AG20443 (cell line): Measurements from ENCODE around the gene CHRNG.
A peak's percentile ranks its signal among the peaks of the same experiment; 100 is the strongest.
"Not testable (repeated sequence)": the region's sequence is repeated elsewhere in the genome, so short reads cannot be mapped to it uniquely, and the experiment has no call there.

Experiments used
- DNase-seq: peaks from one replicate; pipeline ENCODE4 v3.0.0; 2012; ENCODE audit warnings: low spot score, mixed read lengths

Gene CHRNG

GRCh38 chr2:232545511-232546375 lies 6.3 kb downstream of the CHRNG start:
- DNase-seq: no peak

DNA sequence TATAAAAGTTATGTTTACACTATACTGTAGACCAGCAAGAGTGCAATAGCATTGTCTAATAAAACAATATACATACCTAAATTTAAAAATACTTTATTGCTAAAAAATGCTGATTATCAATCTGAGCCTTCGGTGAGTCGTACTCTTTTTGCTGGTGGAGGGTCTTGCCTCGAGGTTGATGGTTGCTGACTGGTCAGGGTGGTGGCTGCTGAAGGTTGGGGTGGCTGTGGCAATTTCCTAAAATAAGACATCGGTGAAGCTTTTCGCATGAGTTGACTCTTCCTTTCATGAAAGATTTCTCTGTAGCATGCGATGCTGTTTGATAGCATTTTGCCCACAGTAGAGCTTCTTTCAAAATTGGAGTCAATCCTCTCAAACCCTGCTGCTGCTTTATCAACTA lies 8.5 kb downstream of the CHRNG start:
- DNase-seq: no peak

DNA sequence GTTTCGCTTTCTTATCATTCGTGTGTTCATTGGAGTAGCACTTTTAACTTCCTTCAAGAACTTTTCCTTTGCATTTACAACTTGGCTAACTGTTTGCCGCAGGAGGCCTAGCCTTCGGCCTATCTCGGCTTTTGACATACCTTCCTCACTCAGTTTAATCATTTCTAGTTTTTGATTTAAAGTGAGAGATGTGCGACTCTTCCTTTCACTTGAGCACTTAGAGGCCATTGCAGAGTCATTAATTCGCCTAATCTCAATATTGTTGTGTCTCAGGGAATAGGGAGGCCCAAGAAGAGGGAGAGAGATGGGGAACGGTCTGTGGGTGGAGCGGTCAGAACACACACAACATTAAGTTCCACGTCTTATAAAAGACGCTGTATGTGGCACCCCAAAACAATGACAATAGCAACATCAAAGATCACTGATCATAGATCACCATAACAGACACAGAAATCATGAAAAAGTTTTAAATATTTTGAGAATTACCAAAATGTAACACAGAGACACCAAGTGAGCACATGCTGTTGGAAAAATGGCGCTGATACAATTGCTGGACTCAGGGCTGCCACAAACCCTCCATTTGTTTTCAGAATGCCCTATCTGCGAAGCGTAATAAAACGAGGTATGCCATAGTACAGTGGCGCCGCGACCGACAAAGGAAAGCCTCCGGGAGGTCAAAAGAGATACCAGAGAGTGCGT lies 10.3 kb downstream of the CHRNG start:
- no peak for DNase-seq

DNA sequence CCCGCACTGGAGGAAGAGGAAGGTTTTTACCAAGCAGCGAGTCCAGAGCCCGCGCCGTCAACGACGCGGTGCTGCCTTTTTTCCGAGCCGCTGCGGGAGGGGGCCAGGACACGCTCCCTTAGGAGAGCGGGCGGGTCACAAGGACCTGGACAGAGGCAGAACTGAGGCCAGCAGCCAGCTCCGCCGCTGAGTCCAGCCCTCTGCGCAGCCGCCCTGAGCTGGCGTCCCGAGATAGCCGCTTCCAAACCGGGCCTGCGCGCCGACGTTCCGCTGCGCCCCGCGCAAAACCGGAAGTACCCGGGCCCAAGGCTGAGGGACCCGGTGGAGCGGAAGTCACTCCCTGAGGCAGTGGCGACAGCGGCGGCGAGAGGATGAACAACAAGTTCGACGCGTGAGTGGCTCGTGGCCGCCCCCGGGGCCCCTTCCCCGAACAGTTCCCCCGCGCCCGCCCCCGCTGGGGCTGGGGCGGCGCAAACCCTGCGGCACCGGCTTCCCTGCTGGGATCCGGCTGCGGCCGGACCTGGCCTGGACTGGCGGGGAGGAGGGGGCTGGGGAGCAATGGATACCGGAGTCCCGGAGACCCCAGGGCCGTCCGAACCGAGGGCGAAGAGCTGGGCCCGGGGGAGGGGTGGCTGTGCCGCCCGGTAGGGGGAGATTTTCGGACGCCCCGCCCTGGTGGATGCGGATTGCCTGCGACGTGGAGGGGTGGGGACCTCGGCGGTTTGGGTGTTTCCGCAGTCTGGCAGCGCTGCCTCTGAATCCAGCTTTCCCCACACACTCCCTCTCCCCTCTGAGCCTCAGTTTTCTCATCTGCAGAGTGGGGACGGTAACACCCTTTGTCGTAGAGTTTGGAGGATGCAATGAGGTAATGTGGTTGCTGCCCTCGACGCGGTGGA lies 11.1 kb downstream of the CHRNG start, which contains the start of the genes EIF4E2 and TIGD1:
TSS of gene EIF4E2 (plus strand) at position 336 of the 896 bp plus-strand sequence. CDS start at position 372, 36 bp downstream.
TSS of gene TIGD1 (minus strand) at position 204 of the 896 bp plus-strand sequence. CDS start 675 bp downstream, outside the sequence.
- DNase-seq: peak; percentile 100

DNA sequence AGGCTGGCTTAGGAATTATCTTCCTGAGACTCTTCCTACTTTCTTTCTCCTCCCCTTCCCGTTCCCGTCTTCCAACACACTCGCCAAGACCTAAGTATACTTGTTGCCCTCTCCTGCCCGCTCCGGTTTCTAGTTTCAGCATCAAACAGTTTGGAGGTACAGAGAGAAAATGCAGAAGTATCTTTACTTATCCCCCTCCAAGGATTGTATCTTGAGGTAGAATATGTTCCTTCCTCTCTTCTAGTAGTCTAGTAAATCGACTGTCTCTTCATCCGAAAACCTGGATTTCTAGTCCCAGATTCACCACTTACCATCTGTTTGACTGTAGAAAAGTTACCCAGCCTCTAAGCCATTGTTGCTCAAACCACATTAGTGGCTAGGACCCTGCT lies 11.8 kb downstream of the CHRNG start:
- no peak for DNase-seq

GRCh38 chr2:232551776-232552175 lies 12.3 kb downstream of the CHRNG start:
- no peak for DNase-seq

GRCh38 chr2:232556426-232556825 lies 16.9 kb downstream of the CHRNG start:
- DNase-seq: no peak

DNA sequence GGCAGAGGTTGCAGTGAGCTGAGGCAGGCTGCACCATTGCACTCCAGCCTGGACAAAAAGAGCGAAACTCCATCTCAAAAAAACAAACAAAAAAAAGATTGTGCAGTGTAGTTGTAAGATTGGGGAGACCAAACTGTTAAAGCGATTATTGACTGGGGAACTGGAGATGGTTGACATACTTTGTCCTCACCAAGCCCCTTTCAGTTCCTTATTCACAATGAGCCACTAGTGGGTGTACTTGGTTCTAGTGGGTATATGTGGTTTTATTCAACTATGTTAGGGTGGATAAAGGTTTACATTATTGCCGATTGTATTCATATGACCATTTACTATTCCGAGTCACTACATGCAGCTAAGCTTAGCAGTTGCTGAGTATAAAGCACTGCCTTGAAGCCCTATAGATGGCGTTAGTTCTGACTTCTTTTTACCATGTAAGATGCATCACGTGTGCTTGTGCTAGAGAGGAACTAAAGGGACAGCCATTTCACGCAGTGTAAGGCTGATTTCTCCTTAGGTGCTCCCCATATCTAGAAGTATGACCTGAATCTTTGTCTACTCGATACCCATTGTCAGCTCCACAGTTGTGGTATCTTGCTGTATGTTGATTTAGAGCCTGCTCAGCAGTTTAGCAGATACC lies 23.1 kb downstream of the CHRNG start:
- DNase-seq: no peak

GRCh38 chr2:232563580-232563979 lies 24.1 kb downstream of the CHRNG start:
- DNase-seq: no peak

GRCh38 chr2:232567721-232568120 lies 28.2 kb downstream of the CHRNG start:
- no peak for DNase-seq

DNA sequence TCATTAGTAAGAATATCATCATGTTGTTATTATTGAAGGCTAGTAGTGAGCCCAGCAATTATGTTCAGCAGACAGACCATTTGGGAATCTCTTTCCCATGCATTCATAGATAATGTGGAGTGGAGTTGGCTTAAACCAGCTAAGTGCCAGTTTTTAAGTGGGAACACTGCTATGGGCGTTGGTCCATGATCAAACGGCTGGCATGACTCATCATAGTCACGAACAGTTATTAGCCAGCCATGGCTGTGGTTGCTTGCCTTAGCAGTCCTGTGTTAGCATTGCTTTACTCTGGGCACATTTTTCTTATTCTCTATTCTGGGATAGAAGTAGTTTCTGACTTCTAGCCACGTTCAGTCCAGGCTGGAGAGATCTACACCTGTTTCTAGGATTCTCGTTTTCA lies 28.7 kb downstream of the CHRNG start:
- peak; percentile 93 for DNase-seq

DNA sequence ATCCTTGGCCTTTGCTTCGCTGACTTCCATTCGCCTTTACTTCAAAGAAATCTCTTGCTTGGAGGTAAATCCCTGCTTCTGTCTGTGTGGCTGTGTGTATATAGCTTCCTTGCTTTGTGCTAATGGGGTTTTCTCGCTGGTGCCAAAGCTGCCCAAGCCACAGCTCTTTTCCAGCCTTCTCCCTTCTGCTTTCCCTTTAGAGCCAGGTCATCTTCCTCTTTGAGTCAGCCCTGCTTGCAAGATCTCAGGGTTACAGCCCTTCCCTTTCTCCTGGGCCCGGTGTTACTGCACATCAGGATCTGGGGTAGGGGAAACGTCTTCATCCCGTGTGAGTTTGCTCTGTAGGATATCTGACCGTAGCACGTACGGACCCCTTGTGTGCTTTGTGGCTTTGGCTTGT lies 30.0 kb downstream of the CHRNG start:
- DNase-seq: no peak

GRCh38 chr2:232570481-232570880 lies 31.0 kb downstream of the CHRNG start:
- not testable (repeated sequence) for DNase-seq

DNA sequence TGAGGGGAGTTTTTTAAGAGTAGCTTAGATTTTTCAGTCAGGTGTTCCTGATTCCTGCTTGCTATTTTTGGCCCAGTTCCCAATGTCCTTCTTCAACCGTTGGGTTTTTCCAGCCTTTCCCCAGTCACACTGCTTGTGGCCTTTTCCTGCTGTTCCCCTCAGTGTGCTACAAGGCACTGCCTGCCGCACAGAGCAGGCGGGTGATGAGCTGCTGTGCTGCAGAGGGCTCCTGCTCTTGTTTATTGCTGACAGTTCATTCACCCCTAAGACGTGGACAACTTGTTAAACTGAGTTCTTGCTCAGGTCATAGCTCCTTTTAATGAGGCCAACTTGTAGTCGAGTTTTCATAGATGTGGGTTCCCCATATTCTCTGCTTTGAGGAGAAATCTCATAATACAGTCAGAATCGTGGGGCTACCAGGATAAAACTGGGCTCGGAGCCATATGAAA lies 31.6 kb downstream of the CHRNG start:
- no peak for DNase-seq

DNA sequence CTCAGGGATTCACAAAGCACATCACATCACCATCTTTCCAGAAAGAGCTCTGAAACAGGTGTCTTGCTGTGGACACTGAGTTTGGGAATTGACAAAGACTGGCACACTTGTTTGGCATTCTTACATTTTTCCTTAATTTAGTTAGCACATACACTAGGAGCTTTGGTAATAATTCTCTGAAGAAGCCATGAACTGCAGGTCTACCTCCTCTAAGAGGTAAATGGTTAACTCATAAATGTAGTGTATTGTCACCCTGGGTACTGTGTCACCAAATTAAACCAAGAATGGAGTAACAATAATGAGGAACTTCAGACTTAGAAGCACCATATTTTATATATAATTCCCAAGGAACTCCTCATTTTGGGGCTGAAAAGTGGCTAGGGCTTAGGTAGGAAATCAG lies 33.5 kb downstream of the CHRNG start:
- no peak for DNase-seq

GRCh38 chr2:232573771-232574435 lies 34.4 kb downstream of the CHRNG start:
- no peak for DNase-seq

DNA sequence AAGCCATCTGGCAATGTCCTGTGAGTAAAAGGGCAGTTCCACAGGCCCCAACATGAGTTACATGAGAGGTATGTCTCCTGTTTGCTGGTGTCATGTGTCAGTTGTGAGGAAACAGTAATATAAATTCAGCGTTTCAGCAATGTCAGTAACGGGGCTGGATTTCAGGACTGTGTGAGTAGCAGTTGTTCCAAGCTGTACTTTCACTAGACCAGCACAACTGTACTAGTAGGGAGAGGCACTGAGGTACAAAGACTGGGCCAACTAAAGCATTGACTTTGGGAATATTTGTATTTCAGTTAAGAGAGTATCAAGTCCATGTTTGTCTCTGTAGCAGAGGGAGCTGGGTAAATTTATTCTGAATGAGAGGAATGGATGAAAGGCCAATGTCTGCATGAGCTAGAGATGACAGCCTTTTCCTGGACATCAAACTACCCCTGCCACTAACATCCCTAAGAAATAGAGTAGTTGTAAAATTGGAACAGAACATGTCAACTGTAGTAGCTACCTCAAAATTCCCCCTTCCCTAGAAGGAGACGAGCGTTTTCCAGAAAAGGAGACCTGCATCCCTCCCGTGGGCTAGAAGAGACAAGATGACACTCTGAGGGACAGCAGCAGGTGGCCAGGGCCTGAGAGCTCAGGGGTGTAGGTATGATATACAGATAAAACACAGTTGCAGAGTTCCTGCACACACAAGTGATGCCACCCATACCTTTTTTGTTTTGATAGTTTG lies 35.3 kb downstream of the CHRNG start:
- DNase-seq: no peak

DNA sequence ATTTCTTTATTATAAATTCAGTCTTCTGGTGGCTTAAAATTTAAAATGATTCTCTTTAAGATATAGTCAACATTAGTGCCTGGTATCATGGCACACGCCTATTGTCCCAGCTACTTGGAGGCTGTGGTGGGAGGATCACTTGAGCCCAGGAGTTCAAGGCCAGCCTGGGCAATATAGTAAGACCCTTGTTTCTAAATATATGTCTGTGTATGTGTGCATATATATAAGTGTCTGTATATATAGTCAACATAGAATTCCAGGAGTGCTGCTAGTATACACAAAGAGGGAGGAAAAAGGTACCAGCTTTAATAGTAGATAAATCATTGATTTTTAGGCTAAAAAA lies 35.9 kb downstream of the CHRNG start:
- DNase-seq: no peak

DNA sequence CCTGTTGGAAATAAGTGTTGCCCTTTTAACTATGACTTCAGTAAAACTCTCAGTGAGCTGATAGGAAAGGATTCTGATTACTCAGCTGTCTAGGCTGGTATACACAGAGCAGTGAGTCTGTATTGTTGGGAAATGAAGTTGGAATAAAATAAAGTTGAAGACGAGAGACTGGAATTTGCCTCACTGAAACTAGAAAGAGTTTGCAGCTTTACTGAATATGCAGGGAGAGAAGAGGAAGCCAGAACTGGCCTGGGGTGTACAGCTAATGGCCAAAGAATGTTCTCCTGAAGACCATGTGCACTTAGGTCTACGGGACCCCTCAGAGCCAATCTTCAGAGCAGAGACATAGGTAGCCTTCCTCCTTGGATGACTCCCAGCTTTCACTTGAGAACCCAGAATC lies 37.5 kb downstream of the CHRNG start:
- peak; percentile 26 for DNase-seq

- DNase-seq: no peak
These were observed 38.3 kb downstream of the CHRNG start for GRCh38 chr2:232577841-232578240.
